HepG2 (cell line): Measurements from ENCODE around the gene MRE11.

Experiments
- GABPA ChIP-seq, 2 experiments: IDR thresholded peaks; 2 replicates each; pipeline ENCODE4 v1.6.1; 2011 to 2016; ENCODE audit warnings: low read depth in 2 of 2, low read length in 1 of 2, missing biosample characterization in 1 of 2, missing genetic modification characterization in 1 of 2
- MED8 ChIP-seq: sonication (generic); formaldehyde crosslinking; IDR thresholded peaks from 2 replicates; pipeline ENCODE4 v1.8.1; 2023; ENCODE audit warnings: mild to moderate bottlenecking, missing genetic modification reagents; ENCODE audit not compliant: insufficient replicate concordance
- POLR2A ChIP-seq, 2 experiments: IDR thresholded peaks; 2 replicates each; pipeline ENCODE4 v1.6.1; 2011; ENCODE audit warnings: low read depth in 2 of 2, low read length in 2 of 2, mild to moderate bottlenecking in 1 of 2, moderate library complexity in 1 of 2; ENCODE audit not compliant: insufficient read depth in 1 of 2
- ZNF546 ChIP-seq: sonication (generic); formaldehyde crosslinking; conservative IDR thresholded peaks from 2 replicates; pipeline ENCODE4 v1.8.1; 2023; ENCODE audit warnings: mild to moderate bottlenecking, missing genetic modification reagents
- ZNF616 ChIP-seq: sonication (generic); formaldehyde crosslinking; IDR thresholded peaks from 2 replicates; pipeline ENCODE4 v1.5.0; 2020; ENCODE audit warnings: low read depth, mild to moderate bottlenecking, missing genetic modification reagents

- TF ChIP-seq ZNF546 (CRISPR knock-in tag): no peak
- TF ChIP-seq MED8 (CRISPR knock-in tag): no peak
- TF ChIP-seq ZNF616 (CRISPR knock-in tag): no peak
- no peak for TF ChIP-seq POLR2A (IDR thresholded peaks at IDR 0.05; ENCODE audit: insufficient read depth in 1 of 2, low read depth in 2 of 2, low read length in 2 of 2)
- no peak for TF ChIP-seq GABPA (IDR thresholded peaks at IDR 0.05; ENCODE audit: low read depth, low read length)
- TF ChIP-seq GABPA (CRISPR knock-in tag; IDR thresholded peaks at IDR 0.05; ENCODE audit: low read depth): no peak
These were observed 34.9 kb upstream of the MRE11 start for GRCh38 chr11:94528551-94528950.
